RCC 7860 (cell line): ENCODE measurements around the gene TM7SF2.

Experiments
- DNase-seq: peaks from one replicate; pipeline ENCODE4 v3.0.0-alpha.2; 2015; ENCODE audit warnings: low spot score
- FAIRE-seq: peaks from 2 replicates; lab custom pipeline; 2012; peaks lifted over from hg19 to GRCh38; lab: Jason Lieb, UNC

TM7SF2 gene

DNA sequence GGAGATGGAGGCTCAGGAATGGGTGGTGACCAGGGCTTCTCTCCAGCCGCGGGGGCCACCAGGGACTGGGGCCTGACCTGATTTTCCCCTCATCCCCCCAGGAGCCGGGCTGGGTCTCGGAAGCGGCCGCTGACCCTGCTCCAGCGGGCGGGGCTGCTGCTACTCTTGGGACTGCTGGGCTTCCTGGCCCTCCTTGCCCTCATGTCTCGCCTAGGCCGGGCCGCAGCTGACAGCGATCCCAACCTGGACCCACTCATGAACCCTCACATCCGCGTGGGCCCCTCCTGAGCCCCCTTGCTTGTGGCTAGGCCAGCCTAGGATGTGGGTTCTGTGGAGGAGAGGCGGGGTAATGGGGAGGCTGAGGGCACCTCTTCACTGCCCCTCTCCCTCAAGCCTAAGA, 23.8 kb upstream of the TM7SF2 start:
- FAIRE-seq (no peak), DNase-seq (no peak)

DNA sequence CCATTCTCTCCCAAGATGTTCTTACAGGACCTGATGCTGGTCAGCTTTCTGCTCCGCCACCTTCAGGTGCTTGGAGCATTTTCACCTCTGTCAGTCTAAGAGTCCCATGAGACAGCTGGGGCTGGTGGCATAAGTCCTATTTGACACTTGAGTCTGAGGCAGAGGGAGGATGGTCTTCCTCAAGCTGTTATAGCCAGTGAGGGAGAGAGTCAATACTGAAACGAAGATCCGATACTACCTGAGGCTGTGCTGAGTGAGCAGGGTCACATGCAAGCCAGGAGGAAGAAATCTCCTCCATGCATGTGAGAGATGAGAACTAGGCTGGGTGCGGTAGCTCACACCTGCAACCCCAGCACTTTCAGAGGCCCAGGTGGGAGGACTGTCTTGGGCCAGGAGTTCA, 22.1 kb upstream of the TM7SF2 start:
- DNase-seq (no peak), FAIRE-seq (no peak)

DNA sequence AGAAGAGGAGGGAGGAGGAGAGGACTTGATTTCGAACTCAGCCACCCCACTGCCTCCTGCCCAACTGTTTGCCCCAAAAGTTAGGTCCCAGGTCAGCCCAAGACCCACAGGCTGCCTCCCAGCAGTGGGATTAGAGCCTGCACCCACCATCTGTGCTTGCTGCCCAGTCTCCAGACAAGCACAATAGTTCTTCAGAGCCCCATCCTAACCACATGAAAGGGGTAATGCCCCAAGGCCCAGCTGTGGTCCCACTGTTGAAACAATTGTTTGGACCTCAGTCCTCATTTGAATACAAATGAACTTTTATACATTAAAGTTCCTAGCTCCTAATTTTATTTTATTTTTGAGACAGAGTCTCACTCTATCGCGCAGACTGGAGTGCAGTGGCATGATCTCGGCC, 21.0 kb upstream of the TM7SF2 start:
- no peak for DNase-seq
- no peak for FAIRE-seq

DNA sequence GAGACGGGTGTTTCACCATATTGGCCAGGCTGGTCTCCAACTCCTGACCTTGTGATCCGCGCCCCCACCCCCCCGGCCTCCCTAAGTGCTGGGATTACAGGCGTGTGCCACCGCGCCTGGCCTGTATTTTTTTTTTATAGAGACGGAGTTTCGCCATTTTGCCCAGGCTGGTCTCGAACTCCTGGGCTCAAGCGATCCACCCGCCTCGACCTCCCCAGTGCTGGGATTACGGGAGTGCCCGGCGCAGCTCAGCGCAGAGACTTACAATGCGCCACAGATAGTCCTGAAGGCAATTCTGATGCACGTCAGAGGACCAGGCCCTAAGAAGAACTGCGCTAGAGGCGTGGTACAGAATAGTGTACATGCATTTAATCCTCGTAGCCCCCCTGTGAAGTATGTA, 16.2 kb upstream of the TM7SF2 start:
- DNase-seq (no peak), FAIRE-seq (no peak)

DNA sequence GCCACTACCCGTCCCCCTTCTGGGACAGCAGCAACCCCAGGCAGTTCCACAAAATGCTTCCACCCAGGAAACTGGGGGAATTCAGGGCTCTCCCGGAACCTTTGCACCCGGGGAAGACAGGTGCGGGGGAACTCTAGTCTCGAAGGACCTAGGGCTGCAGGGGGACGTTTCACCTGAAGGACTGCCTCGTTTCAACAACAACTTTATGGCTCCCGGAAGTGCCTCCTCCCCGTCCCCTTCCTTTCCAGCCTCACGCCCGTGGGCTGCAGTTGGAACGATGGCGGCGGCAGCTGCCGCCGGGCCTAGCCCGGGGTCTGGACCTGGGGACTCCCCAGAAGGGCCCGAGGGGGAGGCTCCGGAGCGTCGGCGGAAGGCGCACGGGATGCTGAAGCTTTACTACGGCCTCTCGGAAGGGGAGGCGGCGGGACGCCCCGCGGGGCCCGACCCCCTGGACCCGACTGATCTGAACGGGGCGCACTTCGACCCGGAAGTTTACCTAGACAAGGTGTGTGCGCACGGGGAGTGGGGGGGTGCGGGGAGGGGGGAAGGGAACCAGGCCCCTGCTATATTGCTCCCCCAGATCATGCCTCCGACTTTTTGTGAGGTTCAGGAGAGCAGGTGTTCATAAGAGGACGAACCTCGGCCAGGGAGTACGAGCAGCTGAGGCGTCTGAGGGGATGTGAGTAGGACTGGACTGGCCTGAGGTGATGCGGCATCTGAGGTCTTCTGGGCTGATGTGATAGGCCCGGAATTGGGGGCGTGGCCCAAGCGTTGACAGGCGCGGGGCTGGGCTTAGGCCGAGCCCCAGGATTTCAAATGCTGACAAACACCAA, 15.5 kb upstream of the TM7SF2 start, which contains the start of gene VPS51:
TSS of gene VPS51 (plus strand) at position 241 of the 833 bp plus-strand sequence. CDS start at position 278, 37 bp downstream.
- FAIRE-seq (no peak), DNase-seq (peak; percentile 71)

DNA sequence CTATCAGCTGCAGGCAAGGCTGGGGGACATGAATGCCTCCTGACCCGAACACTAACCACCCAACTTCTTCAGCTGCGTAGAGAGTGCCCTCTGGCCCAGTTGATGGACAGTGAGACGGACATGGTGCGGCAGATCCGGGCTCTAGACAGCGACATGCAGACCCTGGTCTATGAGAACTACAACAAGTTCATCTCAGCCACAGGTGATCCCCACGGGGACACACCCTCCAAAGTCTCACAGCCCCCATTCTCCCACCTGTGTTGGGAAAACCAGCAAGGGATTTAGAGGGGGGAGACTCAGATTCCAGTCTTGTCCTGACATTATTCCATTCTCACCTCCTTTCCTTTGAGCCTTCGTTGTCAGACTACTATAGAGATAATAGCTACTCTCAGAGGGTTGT, 14.7 kb upstream of the TM7SF2 start:
- FAIRE-seq (no peak), DNase-seq (no peak)

DNA sequence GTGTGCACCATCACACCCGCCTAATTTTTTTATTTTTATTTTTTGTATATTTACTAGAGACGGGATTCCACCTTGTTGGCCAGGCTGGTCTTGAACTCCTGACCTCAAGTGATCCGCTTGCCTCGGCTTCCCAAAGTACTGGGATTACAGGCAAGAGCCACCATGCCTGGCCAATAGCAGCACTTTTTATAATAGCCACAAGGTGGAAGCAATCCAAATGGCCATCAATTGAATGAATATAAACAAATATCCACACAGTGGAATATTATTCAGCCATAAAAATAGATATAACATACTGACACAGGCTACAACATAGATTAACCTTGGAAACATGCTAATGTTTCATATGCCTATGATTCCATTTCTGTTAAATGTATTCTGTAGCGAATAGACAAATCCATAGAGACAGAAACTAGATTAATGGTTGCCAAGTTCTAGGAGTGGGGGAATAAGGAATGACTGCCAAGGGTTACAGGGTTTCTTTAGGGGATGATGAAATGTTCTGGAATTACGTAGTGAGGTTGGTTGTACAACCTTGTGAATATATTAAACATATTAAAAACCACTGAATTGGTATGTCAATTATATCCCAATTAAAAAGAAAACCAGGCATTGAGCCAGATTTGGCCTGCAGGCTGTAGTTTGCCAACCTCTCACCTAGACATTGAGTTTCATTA, 10.9 kb upstream of the TM7SF2 start:
- DNase-seq: no peak
- no peak for FAIRE-seq

DNA sequence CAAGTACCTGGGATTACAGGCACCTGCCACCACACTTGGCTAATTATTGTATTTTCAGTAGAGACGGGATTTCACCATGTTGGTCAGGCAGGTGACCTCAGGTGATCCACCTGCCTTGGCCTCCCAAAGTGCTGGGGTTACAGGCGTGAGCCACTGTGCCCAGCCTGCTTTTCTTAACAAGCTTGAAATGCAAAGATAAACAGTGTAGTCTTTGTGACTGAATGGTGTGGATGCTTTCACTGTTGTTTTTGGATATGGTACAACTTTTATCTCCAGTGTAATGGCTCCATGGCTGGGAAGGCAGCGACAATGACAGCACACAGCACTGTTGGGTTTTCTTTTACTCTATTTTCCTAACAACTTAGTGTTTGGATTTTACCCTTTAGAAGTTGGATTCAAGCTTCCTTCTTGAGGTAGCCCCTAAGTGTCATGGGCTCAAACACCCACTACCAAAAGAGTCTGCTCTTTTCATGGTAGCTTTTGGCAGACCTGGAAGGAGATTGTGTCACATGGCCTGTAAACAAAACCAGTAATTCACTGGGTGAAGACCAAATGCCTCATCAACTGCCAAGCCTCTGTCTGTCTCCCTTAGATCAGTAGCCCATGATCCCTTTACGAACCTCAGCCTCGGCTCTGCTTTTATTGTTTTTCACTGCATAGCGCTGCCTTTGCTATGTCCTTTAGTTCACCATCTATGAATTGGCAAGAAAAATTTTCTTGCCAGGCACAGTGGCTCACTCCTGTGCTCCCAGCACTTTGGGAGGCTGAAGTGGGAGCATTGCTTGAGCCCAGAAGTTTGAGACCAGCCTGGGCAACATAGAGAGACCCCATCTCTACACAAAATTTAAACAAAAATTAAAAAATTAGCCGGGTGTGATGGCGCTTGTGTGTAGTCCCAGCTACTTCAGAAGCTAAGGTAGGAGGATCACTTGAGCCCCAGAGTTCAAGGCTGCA, 9.3 kb upstream of the TM7SF2 start:
- DNase-seq (no peak), FAIRE-seq (no peak)

DNA sequence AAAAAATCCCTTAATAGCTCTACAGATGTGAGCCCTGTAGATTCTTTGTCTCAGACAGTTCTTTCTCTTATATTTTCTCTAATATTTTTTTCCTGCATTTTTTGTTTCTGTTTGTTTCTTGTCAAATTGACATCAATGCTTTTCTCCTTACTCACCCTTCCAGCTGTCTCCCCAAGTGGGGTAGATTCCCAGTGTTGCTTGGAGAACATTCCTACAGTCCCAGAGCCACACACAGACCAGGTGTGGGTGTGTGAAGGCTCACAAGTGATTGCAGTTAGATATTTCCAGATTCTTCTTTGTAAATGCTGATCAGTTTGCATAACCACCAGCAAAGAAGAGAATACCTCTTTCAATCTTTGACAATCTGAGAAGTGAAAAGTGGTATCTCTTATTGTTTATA, 8.2 kb upstream of the TM7SF2 start:
- FAIRE-seq (no peak), DNase-seq (no peak)

DNA sequence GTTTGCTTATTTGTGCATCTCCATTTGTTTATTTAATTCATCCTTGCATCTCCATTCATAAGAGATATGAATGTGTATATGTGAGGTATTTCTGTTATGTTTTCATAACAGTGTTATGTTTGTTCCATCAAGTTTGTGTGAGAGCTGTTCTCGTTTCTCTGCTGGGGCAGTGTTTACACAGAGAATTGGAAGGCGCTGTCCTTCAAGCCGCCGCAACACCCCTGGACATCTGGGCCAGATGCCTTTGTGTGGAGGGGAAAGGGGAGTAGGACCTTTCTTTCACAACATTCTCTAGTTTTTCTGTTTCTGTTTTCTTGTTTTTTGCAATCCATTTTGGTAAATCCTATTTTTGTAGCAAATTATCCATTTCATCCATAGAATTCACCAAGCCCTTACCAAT, 7.0 kb upstream of the TM7SF2 start:
- no peak for FAIRE-seq
- DNase-seq: no peak

DNA sequence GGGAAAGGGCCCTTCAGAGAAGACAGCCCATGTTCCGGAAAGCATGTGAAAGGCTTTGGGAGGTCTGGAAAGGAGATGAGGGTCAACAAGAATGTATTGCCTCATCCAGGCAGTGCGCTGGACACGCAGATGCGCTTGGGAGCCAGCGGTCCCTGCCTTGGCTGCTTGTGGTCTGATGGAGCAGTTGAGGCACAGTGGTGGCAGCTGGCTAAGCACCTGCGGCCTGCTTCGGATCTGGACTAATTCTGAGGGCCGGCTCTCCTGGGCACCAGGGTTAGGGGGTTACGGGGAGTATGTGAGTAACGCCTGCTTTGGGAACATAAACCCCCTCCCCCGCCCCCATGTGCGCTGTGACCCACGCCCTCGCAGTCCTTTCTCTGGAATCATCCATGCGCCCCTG, 4.6 kb upstream of the TM7SF2 start:
- no peak for FAIRE-seq
- no peak for DNase-seq

DNA sequence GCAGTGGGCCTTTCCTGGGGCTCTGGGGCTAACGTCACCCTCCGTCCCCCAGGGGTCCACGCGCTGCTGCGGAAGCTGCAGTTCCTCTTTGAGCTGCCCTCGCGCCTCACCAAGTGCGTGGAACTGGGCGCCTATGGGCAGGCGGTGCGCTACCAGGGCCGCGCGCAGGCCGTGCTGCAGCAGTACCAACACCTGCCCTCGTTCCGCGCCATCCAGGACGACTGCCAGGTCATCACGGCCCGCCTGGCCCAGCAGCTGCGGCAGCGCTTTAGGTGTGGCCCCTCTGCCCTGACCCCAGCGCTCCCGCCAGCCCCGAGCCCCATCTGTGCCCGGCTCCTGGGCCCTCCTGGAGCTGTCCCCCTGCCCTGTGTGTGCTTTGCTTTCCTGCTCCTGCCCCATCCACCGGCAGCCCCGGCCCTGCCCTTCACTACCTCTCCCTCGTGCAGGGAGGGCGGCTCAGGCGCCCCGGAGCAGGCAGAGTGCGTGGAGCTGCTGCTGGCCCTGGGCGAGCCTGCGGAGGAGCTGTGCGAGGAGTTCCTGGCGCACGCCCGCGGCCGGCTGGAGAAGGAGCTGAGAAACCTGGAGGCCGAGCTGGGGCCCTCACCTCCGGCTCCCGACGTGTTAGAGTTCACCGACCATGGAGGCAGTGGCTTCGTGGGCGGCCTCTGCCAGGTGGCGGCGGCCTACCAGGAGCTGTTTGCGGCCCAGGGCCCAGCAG, 3.8 kb upstream of the TM7SF2 start:
- FAIRE-seq: no peak
- no peak for DNase-seq

DNA sequence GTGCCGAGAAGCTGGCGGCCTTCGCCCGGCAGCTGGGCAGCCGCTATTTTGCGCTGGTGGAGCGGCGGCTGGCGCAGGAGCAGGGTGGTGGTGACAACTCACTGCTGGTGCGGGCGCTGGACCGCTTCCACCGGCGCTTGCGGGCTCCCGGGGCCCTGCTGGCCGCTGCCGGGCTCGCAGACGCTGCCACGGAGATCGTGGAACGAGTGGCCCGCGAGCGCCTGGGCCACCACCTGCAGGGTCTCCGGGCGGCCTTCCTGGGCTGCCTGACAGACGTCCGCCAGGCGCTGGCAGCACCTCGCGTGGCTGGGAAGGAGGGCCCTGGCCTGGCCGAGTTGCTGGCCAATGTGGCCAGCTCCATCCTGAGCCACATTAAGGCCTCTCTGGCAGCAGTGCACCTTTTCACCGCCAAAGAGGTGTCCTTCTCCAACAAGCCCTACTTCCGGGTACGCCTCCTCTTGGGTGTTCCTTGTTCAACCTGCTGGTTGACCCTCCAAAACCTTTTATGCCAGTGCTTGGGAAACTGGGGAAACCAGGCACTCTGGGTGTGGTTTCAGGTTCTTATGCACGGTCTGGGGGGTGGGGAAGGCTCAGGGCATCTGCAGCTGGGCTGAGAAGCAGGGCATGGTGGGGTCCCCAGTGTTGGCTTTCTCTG, 3.1 kb upstream of the TM7SF2 start:
- FAIRE-seq (no peak), DNase-seq (no peak)

DNA sequence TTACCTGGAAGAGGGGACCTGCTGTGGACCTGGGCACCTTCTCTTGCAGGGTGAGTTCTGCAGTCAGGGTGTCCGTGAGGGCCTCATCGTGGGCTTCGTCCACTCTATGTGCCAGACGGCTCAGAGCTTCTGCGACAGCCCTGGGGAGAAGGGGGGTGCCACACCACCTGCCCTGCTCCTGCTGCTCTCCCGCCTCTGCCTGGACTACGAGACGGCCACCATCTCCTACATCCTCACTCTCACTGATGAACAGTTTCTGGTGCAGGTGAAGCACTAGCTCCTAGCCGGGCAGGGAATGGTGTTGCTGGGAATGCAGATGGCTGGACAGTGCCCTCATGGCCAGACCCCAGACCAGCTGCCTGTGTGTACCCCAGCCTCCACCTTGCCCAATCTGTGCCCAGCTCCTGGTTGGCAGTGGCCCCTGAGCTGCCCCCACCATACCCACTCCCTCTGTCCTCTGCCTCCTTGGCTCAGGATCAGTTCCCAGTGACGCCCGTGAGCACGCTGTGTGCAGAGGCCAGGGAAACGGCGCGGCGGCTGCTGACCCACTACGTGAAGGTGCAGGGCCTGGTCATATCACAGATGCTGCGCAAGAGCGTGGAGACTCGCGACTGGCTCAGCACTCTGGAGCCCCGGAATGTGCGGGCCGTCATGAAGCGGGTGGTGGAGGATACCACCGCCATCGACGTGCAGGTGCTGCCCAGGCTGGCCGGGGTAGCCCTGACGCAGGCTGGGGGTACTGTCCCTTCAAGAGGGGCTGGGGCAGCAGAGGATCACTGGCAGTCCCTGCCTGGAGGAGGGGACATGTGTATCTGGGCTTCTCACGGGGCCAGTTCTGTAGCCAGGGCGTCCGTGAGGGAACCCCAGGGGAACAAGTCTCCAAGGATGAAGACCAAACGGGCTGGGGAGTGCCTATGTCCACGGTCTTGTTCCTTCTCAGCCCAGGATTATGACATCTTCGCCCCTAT, 2.2 kb upstream of the TM7SF2 start:
- no peak for DNase-seq

DNA sequence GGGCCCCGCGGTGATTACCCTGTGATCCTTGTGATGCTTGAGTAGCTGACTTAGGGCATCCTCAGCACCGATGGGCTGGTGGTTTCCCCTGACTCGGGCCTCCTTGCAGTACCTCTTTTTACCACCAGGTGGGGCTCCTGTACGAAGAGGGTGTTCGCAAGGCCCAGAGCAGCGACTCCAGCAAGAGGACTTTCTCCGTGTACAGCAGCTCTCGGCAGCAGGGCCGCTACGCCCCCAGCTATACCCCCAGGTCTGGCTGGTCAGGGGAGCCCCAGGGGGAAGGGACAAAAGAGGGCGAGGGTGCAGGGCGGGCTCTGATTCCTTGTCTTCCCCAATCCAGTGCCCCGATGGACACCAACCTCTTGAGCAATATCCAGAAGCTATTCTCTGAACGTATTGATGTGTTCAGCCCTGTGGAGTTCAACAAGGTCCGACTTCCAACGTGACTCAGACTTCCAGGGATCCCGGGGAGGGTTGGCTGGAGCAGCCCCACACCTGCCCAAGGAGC, 1.3 kb upstream of the TM7SF2 start:
- FAIRE-seq: peak; percentile 10

More for the DNA sequence above, 2.2 kb upstream of the TM7SF2 start:
- no peak for FAIRE-seq

DNA sequence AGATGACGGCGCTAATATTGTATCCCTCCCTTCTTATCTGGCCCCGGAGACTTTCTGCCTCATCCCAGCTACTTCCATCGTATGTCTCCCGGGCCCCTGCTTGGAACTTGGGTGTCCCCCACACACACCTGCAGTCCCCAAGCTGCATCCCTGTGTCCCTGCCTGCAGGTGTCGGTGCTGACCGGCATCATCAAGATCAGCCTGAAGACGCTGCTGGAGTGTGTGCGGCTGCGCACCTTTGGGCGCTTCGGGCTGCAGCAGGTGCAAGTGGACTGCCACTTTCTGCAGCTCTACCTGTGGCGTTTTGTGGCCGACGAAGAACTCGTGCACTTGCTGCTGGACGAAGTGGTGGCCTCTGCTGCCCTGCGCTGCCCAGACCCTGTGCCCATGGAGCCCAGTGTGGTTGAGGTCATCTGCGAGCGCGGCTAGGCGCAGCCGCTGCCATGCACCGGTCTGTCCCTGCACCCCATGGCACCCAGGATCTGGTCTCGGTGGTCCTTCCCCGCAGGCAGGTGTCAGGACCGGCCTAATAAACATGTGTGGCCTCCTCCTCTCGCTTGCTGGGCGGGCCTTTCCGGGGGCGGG, 421 bp upstream of the TM7SF2 start:
- FAIRE-seq (no peak), DNase-seq (no peak)

More for the DNA sequence above, 1.3 kb upstream of the TM7SF2 start:
- peak; percentile 57 for DNase-seq

DNA sequence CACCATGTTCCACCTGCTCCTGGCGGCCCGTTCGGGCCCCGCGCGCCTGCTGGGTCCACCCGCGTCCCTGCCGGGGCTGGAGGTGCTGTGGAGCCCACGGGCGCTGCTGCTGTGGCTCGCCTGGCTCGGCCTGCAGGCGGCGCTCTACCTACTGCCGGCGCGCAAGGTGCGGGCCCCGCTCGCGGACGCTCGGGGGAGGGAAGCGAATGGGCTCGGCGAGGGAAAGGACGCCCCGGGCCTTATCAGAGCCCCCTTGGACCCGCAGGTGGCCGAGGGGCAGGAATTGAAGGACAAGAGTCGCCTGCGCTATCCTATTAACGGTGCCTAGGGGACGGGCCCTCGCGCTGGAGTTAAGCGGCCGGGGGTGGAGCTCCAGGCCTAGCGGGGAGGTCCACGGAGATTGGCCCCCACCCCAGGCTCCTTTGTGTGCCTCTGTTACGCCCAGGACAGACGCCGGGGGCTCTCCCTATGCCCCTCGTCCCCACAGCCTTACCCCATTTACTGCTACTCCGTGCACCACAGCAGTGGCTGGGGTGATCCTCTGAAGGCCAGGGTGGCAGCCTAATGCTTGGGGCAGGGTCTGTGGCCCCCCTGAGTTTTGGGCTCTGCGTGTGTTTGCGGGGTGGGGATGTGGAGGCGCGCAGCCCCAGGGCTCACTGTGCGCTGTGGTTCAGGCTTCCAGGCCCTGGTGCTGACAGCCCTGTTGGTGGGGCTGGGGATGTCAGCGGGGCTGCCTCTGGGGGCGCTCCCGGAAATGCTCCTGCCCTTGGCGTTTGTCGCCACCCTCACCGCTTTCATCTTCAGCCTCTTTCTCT, 1.1 kb downstream of the TM7SF2 start:
- DNase-seq (no peak), FAIRE-seq (no peak)
